Measurements from ENCODE around the gene SHOX.
A peak's percentile ranks its signal among the peaks of the same experiment; 100 is the strongest.
"Not testable (repeated sequence)": the region's sequence is repeated elsewhere in the genome, so short reads cannot be mapped to it uniquely, and the experiment has no call there.

The SHOX gene

DNA sequence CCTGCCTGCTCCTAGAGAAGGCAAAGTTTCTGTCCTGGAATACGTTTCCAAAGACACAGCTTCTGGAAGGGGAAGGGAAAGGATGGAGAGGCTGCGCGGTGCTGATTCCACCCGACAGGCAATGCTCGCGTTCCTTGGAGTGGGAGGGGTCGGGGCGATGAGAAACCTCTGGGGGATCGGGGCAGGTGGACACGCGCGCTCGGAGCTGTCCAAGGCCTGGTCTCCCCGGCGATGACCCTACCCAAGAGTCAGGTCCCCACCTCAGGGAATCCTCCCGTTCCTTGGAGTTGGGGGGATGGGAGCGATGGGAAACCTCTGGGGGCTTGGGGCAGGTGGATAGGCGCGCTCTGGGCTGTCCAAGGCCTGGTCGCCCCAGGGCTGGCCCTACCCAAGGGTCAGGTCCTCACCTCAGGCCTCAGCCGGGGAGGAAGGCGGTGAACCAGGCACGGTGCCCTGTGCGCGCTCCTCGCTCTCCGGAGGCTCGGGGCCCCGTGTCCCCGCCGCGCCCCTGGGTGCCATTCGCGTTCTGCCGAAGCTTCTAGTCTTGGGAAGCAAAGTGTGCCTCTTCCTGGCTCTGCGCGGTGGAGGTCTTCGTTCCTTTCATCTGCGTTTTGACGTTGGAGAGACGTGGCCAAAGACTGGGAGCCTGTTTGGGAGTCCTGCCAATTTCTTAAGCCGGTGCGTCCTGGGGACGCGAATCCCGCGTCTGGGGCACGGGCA, 10.6 kb upstream of the SHOX start:
- Mint-ChIP-seq H3K4me1 (peaks cover 23% of the 10 kb centered on the region), H3K27ac (no peak overlapping the region), H3K36me3 (ENCODE audit: low read depth) (no peaks in the 10 kb centered on the region), H3K27me3 (ENCODE audit: low read depth, poor library complexity) (peaks cover 96% of the 10 kb centered on the region), H3K4me3 (no peak overlapping the region), H3K9me3 (no peaks in the 10 kb centered on the region)
- no peak for TF ChIP-seq CTCF (IDR thresholded peaks at IDR 0.05)
- DNase-seq = no peak

- no peak overlapping the region for H3K4me3 Mint-ChIP-seq
- peaks cover 96% of the 10 kb centered on the region for H3K27me3 Mint-ChIP-seq (ENCODE audit: low read depth, poor library complexity)
- H3K36me3 Mint-ChIP-seq (ENCODE audit: low read depth) = no peaks in the 10 kb centered on the region
- H3K9me3 Mint-ChIP-seq = peaks cover 6% of the 10 kb centered on the region
- H3K27ac Mint-ChIP-seq = no peak overlapping the region
- no peak for TF ChIP-seq CTCF (IDR thresholded peaks at IDR 0.05)
- H3K4me1 Mint-ChIP-seq = peaks cover 37% of the 10 kb centered on the region
- DNase-seq = no peak
These were observed 8.7 kb upstream of the SHOX start for GRCh38 chrX:621705-622503.

GRCh38 chrX:622802-623201, 7.8 kb upstream of the SHOX start:
- H3K27me3 Mint-ChIP-seq (ENCODE audit: low read depth, poor library complexity) = peaks cover 96% of the 10 kb centered on the region
- H3K27ac Mint-ChIP-seq; H3K36me3 Mint-ChIP-seq (ENCODE audit: low read depth); H3K4me3 Mint-ChIP-seq; DNase-seq; H3K9me3 Mint-ChIP-seq: not testable (repeated sequence)
- peaks cover 46% of the 10 kb centered on the region for H3K4me1 Mint-ChIP-seq

GRCh38 chrX:623268-623598, 7.4 kb upstream of the SHOX start:
- peak overlapping the region; percentile 33 for H3K4me3 Mint-ChIP-seq
- H3K36me3 Mint-ChIP-seq (ENCODE audit: low read depth) = no peaks in the 10 kb centered on the region
- no peak overlapping the region for H3K27ac Mint-ChIP-seq
- no peak for TF ChIP-seq CTCF (IDR thresholded peaks at IDR 0.05)
- peaks cover 7% of the 10 kb centered on the region for H3K9me3 Mint-ChIP-seq
- peaks cover 47% of the 10 kb centered on the region for H3K4me1 Mint-ChIP-seq
- H3K27me3 Mint-ChIP-seq (ENCODE audit: low read depth, poor library complexity) = peaks cover 96% of the 10 kb centered on the region
- DNase-seq = no peak

DNA sequence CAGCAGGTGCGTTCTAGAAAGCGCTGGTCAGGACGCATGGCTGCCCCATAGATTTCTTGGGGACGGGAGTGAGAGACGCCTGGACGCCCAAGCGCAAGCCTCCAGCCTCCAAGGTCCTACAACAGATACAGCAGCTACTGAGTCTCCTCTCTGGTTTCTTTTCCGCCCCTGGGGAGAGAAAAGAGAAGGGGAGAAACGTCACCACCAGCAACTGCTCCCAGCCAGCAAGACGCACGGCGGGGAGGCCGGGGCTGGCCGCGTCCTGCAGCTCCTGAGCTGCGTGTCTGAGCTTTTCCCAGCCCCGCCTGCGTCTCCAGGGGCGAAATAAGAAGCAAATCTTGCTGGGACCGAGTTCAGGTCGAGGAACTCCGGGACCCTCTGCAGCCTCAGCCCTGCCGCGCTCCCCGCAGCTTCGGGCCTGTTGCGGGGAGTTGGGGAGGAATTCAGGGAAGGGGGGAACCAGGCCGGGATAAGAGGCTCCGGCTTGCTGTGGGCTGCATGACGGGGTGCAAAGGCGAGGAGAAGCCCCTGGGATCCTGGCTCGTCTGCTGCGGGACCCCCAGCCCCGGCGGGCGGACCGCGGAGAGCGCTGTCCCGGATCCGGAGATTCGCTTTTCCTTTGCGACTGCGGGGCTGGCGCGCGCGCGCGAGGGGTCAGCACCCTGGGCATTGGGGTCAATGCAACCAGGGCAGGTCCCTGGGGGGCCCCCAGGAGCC, 6.8 kb upstream of the SHOX start:
- DNase-seq = peak; percentile 51
- peaks cover 96% of the 10 kb centered on the region for H3K27me3 Mint-ChIP-seq (ENCODE audit: low read depth, poor library complexity)
- H3K4me1 Mint-ChIP-seq = peaks cover 44% of the 10 kb centered on the region
- no peak overlapping the region for H3K4me3 Mint-ChIP-seq
- H3K36me3 Mint-ChIP-seq (ENCODE audit: low read depth) = no peaks in the 10 kb centered on the region
- no peak overlapping the region for H3K27ac Mint-ChIP-seq
- no peak for TF ChIP-seq CTCF (IDR thresholded peaks at IDR 0.05)
- peaks cover 7% of the 10 kb centered on the region for H3K9me3 Mint-ChIP-seq

- peaks cover 100% of the 10 kb centered on the region for H3K27me3 Mint-ChIP-seq (ENCODE audit: low read depth, poor library complexity)
- peaks cover 49% of the 10 kb centered on the region for H3K4me1 Mint-ChIP-seq
- H3K4me3 Mint-ChIP-seq = no peak overlapping the region
- H3K27ac Mint-ChIP-seq = no peak overlapping the region
- H3K9me3 Mint-ChIP-seq = peaks cover 11% of the 10 kb centered on the region
- no peak for TF ChIP-seq CTCF (IDR thresholded peaks at IDR 0.05)
- DNase-seq = no peak
- H3K36me3 Mint-ChIP-seq (ENCODE audit: low read depth) = no peaks in the 10 kb centered on the region
These were observed 5.4 kb upstream of the SHOX start for GRCh38 chrX:625137-625691.

DNA sequence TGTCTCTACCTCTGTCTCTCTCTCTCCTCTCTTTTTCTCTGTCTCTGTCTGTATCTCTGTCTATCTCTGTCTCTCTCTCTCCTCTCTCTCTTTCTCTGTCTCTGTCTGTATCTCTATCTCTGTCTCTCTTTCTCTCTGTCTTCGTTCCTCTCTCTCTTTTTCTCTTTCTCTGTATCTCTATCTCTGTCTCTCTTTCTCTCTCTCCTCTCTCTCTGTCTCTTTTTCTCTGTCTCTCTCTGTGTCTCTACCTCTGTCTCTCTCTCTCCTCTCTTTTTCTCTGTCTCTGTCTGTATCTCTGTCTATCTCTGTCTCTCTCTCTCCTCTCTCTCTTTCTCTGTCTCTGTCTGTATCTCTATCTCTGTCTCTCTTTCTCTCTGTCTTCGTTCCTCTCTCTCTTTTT, 4.5 kb upstream of the SHOX start:
- Mint-ChIP-seq H3K27me3 (ENCODE audit: low read depth, poor library complexity) (peaks cover 100% of the 10 kb centered on the region), H3K9me3 (peaks cover 11% of the 10 kb centered on the region), H3K4me1 (peaks cover 53% of the 10 kb centered on the region)
- DNase-seq; H3K27ac Mint-ChIP-seq; H3K4me3 Mint-ChIP-seq; H3K36me3 Mint-ChIP-seq (ENCODE audit: low read depth): not testable (repeated sequence)

Data from nephron progenitor cell (in vitro differentiated cells).